Stimulated activated naive CD8-positive, alpha-beta T cell treated with anti-CD3 and anti-CD28 coated beads, Interleukin-15, Interleukin-2, amounts not matched to agents 100 ng/mL and 50 ng/mL, for 24 hours (primary cell): ENCODE results near the gene ASPA.
A peak's percentile ranks its signal among the peaks of the same experiment; 100 is the strongest.
"Not testable (repeated sequence)": the region's sequence is repeated elsewhere in the genome, so short reads cannot be mapped to it uniquely, and the experiment has no call there.

Experiments
- H3K27ac Mint-ChIP-seq: one replicate; pipeline ENCODE4 v1.8.0; 2021; ENCODE audit warnings: mild to moderate bottlenecking, mixed read lengths
- H3K27me3 Mint-ChIP-seq: one replicate; pipeline ENCODE4 v1.8.0; 2021; ENCODE audit warnings: mixed read lengths
- H3K36me3 Mint-ChIP-seq: one replicate; pipeline ENCODE4 v1.8.0; 2021; ENCODE audit warnings: low read depth, mixed read lengths
- H3K4me1 Mint-ChIP-seq: one replicate; pipeline ENCODE4 v1.8.0; 2021; ENCODE audit warnings: low read depth, mixed read lengths
- H3K4me3 Mint-ChIP-seq: one replicate; pipeline ENCODE4 v1.8.0; 2021; ENCODE audit warnings: mild to moderate bottlenecking, mixed read lengths
- H3K9me3 Mint-ChIP-seq: one replicate; pipeline ENCODE4 v1.8.0; 2021; ENCODE audit warnings: mixed read lengths

Gene ASPA

DNA sequence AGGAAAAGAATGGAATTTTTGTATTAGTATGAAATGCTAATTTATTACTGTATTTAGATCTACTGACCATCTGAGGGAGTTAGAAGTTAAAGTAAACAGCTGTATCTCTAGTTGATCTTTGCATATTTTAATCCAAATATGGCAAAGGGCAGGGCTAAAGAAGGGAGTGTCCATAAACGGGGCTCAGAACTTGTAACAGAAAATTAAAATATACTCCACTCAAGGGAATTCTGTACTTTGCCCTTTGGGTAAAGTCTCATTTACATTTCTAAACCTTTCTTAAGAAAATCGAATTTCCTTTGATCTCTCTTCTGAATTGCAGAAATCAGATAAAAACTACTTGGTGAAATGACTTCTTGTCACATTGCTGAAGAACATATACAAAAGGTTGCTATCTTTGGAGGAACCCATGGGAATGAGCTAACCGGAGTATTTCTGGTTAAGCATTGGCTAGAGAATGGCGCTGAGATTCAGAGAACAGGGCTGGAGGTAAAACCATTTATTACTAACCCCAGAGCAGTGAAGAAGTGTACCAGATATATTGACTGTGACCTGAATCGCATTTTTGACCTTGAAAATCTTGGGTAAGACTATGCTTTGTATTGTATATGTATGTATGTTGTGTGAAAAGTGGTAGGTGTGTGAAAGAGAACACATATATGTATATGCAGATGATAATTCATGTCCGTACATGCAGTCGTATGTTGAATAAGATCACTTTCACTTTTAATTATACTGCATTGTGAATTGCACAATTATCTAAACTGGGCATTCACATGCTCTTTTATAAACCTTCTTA lies at the start of gene ASPA:
TSS of gene ASPA (plus strand) at position 186 of the 799 bp plus-strand sequence. CDS start at position 349, 163 bp downstream.
- Mint-ChIP-seq H3K36me3 (no peaks in the 10 kb centered on the region), H3K27me3 (peaks cover 10% of the 10 kb centered on the region), H3K27ac (no peak within 1 kb of the TSS), H3K9me3 (no peaks in the 10 kb centered on the region), H3K4me3 (peak within 1 kb of the TSS; percentile 11), H3K4me1 (no peaks in the 10 kb centered on the region)

DNA sequence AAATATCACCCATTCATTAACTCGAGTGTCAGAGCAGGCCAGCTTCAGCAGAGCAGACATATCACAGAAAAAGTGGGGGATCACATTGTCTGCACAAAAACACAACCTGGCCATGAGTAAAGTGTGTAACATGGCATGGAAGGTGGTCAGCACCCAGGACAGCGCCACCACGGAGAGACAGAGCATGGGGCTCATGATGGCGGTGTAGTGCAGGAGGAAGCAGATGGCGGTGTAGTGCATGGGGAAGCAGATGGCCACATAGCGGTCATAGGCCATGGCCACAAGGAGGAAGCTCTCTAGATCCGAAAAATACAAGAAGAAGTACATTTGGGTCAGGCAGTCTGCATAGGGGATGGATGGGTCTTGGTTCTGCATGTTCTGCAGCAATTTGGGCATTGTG lies 42.6 kb upstream of the ASPA start:
- not testable (repeated sequence) for H3K4me3 Mint-ChIP-seq, H3K36me3 Mint-ChIP-seq, H3K4me1 Mint-ChIP-seq, H3K9me3 Mint-ChIP-seq, H3K27ac Mint-ChIP-seq
- H3K27me3 Mint-ChIP-seq: peaks cover 32% of the 10 kb centered on the region

DNA sequence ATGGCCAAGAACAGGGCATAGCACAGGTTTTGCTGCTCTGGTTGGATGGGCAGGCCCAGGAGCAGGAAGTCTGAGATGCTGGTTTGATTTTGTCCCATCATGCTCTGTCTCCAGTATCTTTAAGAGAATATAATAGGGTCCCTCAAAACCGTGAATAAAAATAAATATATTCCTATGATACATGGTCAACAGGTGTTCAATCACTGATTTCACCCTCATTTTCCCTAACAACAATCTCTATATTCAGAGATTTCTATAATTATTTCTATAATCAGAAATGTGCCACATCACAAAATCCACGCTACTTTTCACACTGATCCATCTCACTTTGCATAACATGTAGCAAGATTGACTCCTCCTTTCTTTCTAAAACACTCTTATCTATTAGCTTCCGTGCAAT lies 42.1 kb upstream of the ASPA start, which contains the start of gene OR1E2:
TSS of gene OR1E2 (minus strand) at position 101 of the 400 bp plus-strand sequence. CDS start at position 101, 0 bp downstream.
- H3K27me3 Mint-ChIP-seq: peaks cover 30% of the 10 kb centered on the region

DNA sequence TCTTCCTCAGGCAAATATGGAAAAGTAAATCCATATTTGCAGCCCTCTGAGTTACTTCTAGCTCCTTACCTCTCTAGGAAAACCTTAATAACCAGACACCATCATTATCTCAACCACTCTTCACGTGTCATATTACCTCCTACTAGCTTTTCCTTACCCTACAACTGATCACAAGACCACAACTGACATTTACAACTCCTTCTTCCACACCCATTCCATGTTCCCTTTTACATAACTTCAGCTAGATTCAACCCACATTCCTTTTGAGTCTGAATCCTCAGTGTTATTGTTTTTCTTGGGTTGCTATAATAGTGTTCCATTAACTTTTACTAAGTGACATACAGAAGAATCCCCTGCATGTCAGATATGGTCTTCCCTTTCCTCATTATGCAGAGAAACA lies 37.4 kb upstream of the ASPA start:
- no peak overlapping the region for H3K27ac Mint-ChIP-seq
- no peaks in the 10 kb centered on the region for H3K9me3 Mint-ChIP-seq
- peaks cover 37% of the 10 kb centered on the region for H3K27me3 Mint-ChIP-seq
- H3K4me3 Mint-ChIP-seq: no peak overlapping the region
- no peaks in the 10 kb centered on the region for H3K4me1 Mint-ChIP-seq
- no peaks in the 10 kb centered on the region for H3K36me3 Mint-ChIP-seq

More for the DNA sequence above, 42.1 kb upstream of the ASPA start, which contains the start of gene OR1E2:
- no peaks in the 10 kb centered on the region for H3K9me3 Mint-ChIP-seq
- no peaks in the 10 kb centered on the region for H3K36me3 Mint-ChIP-seq
- no peaks in the 10 kb centered on the region for H3K4me1 Mint-ChIP-seq
- H3K4me3 Mint-ChIP-seq: no peak within 1 kb of the TSS
- H3K27ac Mint-ChIP-seq: no peak within 1 kb of the TSS

DNA sequence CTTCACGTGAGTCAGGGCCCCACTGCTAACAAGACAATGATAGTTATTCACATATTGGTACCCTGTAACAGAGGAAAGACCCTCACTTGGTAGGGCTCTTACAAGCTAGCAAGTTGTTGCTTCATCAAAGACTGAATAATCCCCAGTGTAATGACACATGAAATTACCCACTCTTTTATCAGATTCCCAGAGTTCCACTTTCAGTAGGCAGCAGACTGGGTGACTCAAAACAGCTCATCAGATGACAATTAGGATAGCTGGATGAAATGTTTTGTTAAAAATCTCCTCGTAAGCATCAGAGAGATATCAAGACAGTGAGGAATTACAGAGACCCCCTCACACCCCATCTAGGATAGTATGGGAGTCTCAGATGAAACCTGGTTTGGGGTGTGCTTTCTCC lies 35.3 kb upstream of the ASPA start:
- H3K4me3 Mint-ChIP-seq: no peak overlapping the region
- no peaks in the 10 kb centered on the region for H3K9me3 Mint-ChIP-seq
- no peaks in the 10 kb centered on the region for H3K36me3 Mint-ChIP-seq
- no peak overlapping the region for H3K27ac Mint-ChIP-seq
- H3K27me3 Mint-ChIP-seq: peaks cover 42% of the 10 kb centered on the region
- H3K4me1 Mint-ChIP-seq: no peaks in the 10 kb centered on the region

DNA sequence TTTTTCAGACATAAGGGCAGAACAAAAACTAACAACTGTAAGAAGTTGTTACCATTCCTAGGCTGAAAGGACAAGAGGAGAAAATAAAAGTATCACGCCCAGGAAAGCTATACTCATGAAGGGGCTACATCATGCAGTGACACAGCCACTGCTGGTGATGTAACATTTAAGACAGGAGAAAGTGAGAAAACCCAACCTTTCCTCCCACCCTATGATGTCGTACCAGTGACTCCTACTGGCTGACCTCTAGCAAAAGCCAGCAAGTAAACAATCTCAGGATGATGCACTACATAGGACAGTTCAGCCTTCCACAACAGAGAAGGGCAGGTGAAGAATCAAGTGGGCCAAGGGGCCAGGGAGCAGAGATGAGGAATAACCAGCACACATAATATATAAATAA lies 28.2 kb upstream of the ASPA start:
- no peaks in the 10 kb centered on the region for H3K9me3 Mint-ChIP-seq
- H3K4me3 Mint-ChIP-seq: no peak overlapping the region
- H3K36me3 Mint-ChIP-seq: no peaks in the 10 kb centered on the region
- no peak overlapping the region for H3K27ac Mint-ChIP-seq
- no peaks in the 10 kb centered on the region for H3K4me1 Mint-ChIP-seq
- peaks cover 32% of the 10 kb centered on the region for H3K27me3 Mint-ChIP-seq

DNA sequence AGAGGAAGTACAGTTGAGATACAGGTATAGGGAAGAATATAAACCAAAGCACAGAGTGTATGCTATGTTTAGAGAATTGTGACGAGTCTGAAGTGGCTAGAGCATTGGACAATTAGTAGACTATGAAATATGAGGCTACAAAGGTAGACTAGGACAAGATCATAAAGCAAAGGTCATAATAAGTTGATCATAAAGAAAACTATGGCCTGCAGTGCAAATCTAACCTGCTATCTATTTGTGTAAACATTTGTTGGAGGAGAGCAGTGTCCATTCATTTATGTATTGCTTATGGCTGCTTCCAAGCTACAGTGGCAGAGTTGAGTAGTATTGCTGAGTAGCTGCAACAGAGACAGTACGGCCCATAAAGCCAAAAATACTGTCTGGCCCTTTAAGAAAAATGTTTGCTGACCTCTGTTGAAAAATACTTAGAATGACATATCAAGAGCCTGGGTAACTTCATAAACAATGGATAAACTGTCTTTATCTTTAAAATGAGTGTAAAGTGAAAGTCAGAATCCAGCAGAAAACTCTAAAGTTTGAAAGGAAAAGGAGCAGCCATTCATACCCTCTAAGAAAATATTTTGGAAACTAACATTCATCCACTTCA lies 27.6 kb upstream of the ASPA start:
- H3K9me3 Mint-ChIP-seq: no peaks in the 10 kb centered on the region
- no peak overlapping the region for H3K27ac Mint-ChIP-seq
- H3K4me1 Mint-ChIP-seq: no peaks in the 10 kb centered on the region
- H3K4me3 Mint-ChIP-seq: no peak overlapping the region
- peaks cover 32% of the 10 kb centered on the region for H3K27me3 Mint-ChIP-seq
- H3K36me3 Mint-ChIP-seq: no peaks in the 10 kb centered on the region

GRCh38 chr17:3466355-3466754 lies 9.4 kb upstream of the ASPA start:
- not testable (repeated sequence) for H3K27ac Mint-ChIP-seq, H3K9me3 Mint-ChIP-seq, H3K27me3 Mint-ChIP-seq, H3K4me1 Mint-ChIP-seq, H3K36me3 Mint-ChIP-seq, H3K4me3 Mint-ChIP-seq

- Mint-ChIP-seq H3K27me3 (peaks cover 9% of the 10 kb centered on the region), H3K4me3 (no peak overlapping the region), H3K4me1 (no peaks in the 10 kb centered on the region), H3K36me3 (no peaks in the 10 kb centered on the region), H3K27ac (no peak overlapping the region), H3K9me3 (no peaks in the 10 kb centered on the region)
These were observed 6.3 kb upstream of the ASPA start for GRCh38 chr17:3469529-3469928.

DNA sequence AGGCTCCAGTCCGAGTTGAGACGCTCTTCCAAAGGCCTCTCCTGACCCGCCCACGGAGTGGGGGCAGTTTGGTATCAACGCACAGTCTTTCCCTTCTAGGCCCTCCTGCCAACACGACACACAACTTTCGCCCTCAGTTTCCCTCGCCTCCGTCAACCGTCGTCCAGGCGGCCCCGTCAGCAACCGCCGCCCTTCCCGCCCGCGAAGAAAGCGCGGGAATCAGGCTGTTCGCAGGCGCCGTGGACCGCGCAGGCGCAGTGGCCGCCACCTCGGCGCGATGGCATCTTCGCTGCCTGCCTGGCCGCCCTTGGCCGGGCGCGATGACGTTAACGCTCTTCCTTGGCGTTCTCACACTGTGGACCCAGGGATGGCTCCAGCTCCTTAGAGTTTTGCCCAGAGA lies 4.2 kb upstream of the ASPA start, which contains the start of gene SPATA22:
TSS of gene SPATA22 (minus strand) at position 221 of the 400 bp plus-strand sequence. CDS start 2,494 bp downstream, outside the sequence.
- no peak within 1 kb of the TSS for H3K27ac Mint-ChIP-seq
- no peak within 1 kb of the TSS for H3K4me3 Mint-ChIP-seq
- H3K4me1 Mint-ChIP-seq: no peaks in the 10 kb centered on the region
- H3K9me3 Mint-ChIP-seq: no peaks in the 10 kb centered on the region
- H3K36me3 Mint-ChIP-seq: no peaks in the 10 kb centered on the region
- H3K27me3 Mint-ChIP-seq: peaks cover 9% of the 10 kb centered on the region

GRCh38 chr17:3472137-3472536 lies 3.7 kb upstream of the ASPA start:
- Mint-ChIP-seq H3K27ac (no peak overlapping the region), H3K27me3 (peaks cover 9% of the 10 kb centered on the region), H3K4me1 (no peaks in the 10 kb centered on the region), H3K36me3 (no peaks in the 10 kb centered on the region), H3K4me3 (no peak overlapping the region), H3K9me3 (no peaks in the 10 kb centered on the region)

- H3K9me3 Mint-ChIP-seq: no peaks in the 10 kb centered on the region
- H3K27me3 Mint-ChIP-seq: peaks cover 10% of the 10 kb centered on the region
- H3K27ac Mint-ChIP-seq: no peak overlapping the region
- H3K4me3 Mint-ChIP-seq: no peak overlapping the region
- no peaks in the 10 kb centered on the region for H3K4me1 Mint-ChIP-seq
- H3K36me3 Mint-ChIP-seq: no peaks in the 10 kb centered on the region
These were observed 1.6 kb upstream of the ASPA start for GRCh38 chr17:3474212-3474611.

DNA sequence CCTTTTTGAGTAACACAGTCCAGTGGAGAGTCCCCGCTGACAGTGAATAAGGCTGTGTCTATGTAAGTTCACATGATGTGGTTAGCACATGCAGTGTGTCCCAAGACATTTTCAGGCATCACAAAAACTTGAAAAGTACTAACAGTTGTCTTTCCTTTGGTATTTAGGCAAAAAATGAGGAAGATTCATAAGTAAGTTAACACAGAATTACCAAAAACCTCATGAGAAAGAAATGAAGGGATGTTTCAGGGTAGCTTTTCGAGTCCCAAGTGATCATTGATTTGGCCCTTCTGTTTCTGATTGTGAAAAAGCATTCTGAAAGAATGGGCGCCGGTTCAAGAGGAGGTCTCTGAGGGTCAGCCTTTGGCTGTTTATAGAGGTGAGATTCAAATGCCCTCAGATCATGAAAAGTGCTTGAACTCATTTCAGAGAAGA lies 529 bp upstream of the ASPA start:
- H3K27me3 Mint-ChIP-seq: peaks cover 10% of the 10 kb centered on the region
- H3K4me3 Mint-ChIP-seq: no peak overlapping the region
- H3K4me1 Mint-ChIP-seq: no peaks in the 10 kb centered on the region
- H3K9me3 Mint-ChIP-seq: no peaks in the 10 kb centered on the region
- H3K36me3 Mint-ChIP-seq: no peaks in the 10 kb centered on the region
- H3K27ac Mint-ChIP-seq: no peak overlapping the region

- peaks cover 13% of the 10 kb centered on the region for H3K27me3 Mint-ChIP-seq
- no peaks in the 10 kb centered on the region for H3K36me3 Mint-ChIP-seq
- H3K9me3 Mint-ChIP-seq: no peaks in the 10 kb centered on the region
- no peaks in the 10 kb centered on the region for H3K4me1 Mint-ChIP-seq
- no peak overlapping the region for H3K4me3 Mint-ChIP-seq
- no peak overlapping the region for H3K27ac Mint-ChIP-seq
These were observed 4.2 kb downstream of the ASPA start for GRCh38 chr17:3479988-3480387.

GRCh38 chr17:3482852-3483251 lies 7.1 kb downstream of the ASPA start:
- Mint-ChIP-seq H3K4me3 (no peak overlapping the region), H3K36me3 (no peaks in the 10 kb centered on the region)

More at GRCh38 chr17:3482852-3483251, 7.1 kb downstream of the ASPA start:
- no peaks in the 10 kb centered on the region for H3K4me1 Mint-ChIP-seq
- H3K27ac Mint-ChIP-seq: no peak overlapping the region
- peaks cover 32% of the 10 kb centered on the region for H3K27me3 Mint-ChIP-seq
- no peaks in the 10 kb centered on the region for H3K9me3 Mint-ChIP-seq
